ENCODE measurements around the gene NCAPD3. TPM values are rescaled to one million over a fixed set of nuclear protein-coding genes. Genes with fewer than 3 reads are reported as not detected.

NCAPD3 gene
- total and polyA plus RNA-seq, 2 donors (not counting 1 experiment from before 2014, with no cell fraction given) = 7.4 to 11.4 TPM

- peaks cover 13% of the 10 kb centered on the region for H3K36me3 ChIP-seq (ENCODE audit: control insufficient read depth, insufficient read depth, low read length)
- no peaks in the 10 kb centered on the region for H3K27me3 ChIP-seq (ENCODE audit: control insufficient read depth, insufficient read depth, low read length)
- H2AFZ ChIP-seq (ENCODE audit: low read length) = no peak overlapping the region
- no peaks in the 10 kb centered on the region for H3K79me2 ChIP-seq (ENCODE audit: control insufficient read depth, insufficient read depth, low read length)
- H3K4me1 ChIP-seq (ENCODE audit: control insufficient read depth, extremely low read depth, insufficient read depth, low read length) = no peaks in the 10 kb centered on the region
- H4K20me1 ChIP-seq (ENCODE audit: control insufficient read depth, extremely low read depth, insufficient read depth, low read length) = no peaks in the 10 kb centered on the region
- no peak for TF ChIP-seq EZH2 (IDR thresholded peaks at IDR 0.05; ENCODE audit: low read length, missing control alignments)
- TF ChIP-seq, protein P1, sequence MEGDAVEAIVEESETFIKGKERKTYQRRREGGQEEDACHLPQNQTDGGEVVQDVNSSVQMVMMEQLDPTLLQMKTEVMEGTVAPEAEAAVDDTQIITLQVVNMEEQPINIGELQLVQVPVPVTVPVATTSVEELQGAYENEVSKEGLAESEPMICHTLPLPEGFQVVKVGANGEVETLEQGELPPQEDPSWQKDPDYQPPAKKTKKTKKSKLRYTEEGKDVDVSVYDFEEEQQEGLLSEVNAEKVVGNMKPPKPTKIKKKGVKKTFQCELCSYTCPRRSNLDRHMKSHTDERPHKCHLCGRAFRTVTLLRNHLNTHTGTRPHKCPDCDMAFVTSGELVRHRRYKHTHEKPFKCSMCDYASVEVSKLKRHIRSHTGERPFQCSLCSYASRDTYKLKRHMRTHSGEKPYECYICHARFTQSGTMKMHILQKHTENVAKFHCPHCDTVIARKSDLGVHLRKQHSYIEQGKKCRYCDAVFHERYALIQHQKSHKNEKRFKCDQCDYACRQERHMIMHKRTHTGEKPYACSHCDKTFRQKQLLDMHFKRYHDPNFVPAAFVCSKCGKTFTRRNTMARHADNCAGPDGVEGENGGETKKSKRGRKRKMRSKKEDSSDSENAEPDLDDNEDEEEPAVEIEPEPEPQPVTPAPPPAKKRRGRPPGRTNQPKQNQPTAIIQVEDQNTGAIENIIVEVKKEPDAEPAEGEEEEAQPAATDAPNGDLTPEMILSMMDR (conservative IDR thresholded peaks at IDR 0.05 in 1 of 2, IDR thresholded peaks at IDR 0.05 in 1 of 2; ENCODE audit: low read depth in 1 of 2, low read length in 2 of 2) = no peak
- no peaks in the 10 kb centered on the region for H3K9me3 ChIP-seq (ENCODE audit: control insufficient read depth, insufficient read depth, low read depth, low read length)
- H3K27ac ChIP-seq (ENCODE audit: insufficient read depth, low read length) = no peak overlapping the region
- no peak overlapping the region for H3K4me3 ChIP-seq (replicated peaks in 1 of 4; ENCODE audit: control extremely low read depth in 1 of 4, insufficient read depth in 1 of 4, low read depth in 3 of 4, low read length in 4 of 4)
- DNase-seq (ENCODE audit: low read depth in 2 of 2) = no peak
- no peak overlapping the region for H3K4me2 ChIP-seq (ENCODE audit: extremely low read depth, insufficient read depth, low read length)
- no peak overlapping the region for H3K9ac ChIP-seq (ENCODE audit: insufficient read depth, low read length)
These were observed 17.6 kb downstream of the NCAPD3 start for GRCh38 chr11:134206185-134206584.

DNA sequence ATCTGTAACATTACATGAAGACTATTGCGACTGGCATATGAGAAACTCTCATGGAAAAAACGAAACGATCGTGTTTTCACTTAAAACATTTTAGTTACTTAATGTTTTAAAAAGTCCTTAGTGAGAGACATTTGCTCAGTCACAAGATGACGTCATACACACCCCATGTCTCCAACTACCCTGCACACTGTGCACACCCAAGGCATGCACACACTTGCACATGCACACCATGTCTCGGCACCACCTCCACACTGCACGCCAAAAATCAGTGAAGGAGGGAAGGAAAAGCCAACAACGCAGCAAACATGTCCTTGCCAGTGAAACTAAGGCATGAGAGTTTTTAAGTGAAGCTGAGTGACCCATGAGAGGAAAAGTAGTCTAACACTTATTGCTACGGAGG is 18.0 kb downstream of the NCAPD3 start:
- Histone ChIP-seq H3K4me3 (replicated peaks in 1 of 4; ENCODE audit: control extremely low read depth in 1 of 4, insufficient read depth in 1 of 4, low read depth in 3 of 4, low read length in 4 of 4) (no peak overlapping the region), H3K4me2 (ENCODE audit: extremely low read depth, insufficient read depth, low read length) (no peak overlapping the region), H3K27ac (ENCODE audit: insufficient read depth, low read length) (no peak overlapping the region), H3K36me3 (ENCODE audit: control insufficient read depth, insufficient read depth, low read length) (peaks cover 13% of the 10 kb centered on the region), H3K27me3 (ENCODE audit: control insufficient read depth, insufficient read depth, low read length) (no peaks in the 10 kb centered on the region), H3K9ac (ENCODE audit: insufficient read depth, low read length) (no peak overlapping the region), H2AFZ (ENCODE audit: low read length) (no peak overlapping the region), H4K20me1 (ENCODE audit: control insufficient read depth, extremely low read depth, insufficient read depth, low read length) (no peaks in the 10 kb centered on the region), H3K79me2 (ENCODE audit: control insufficient read depth, insufficient read depth, low read length) (no peaks in the 10 kb centered on the region), H3K4me1 (ENCODE audit: control insufficient read depth, extremely low read depth, insufficient read depth, low read length) (no peaks in the 10 kb centered on the region), H3K9me3 (ENCODE audit: control insufficient read depth, insufficient read depth, low read depth, low read length) (no peaks in the 10 kb centered on the region)
- TF ChIP-seq, protein P1 (conservative IDR thresholded peaks at IDR 0.05 in 1 of 2, IDR thresholded peaks at IDR 0.05 in 1 of 2; ENCODE audit: low read depth in 1 of 2, low read length in 2 of 2) = no peak
- TF ChIP-seq EZH2 (IDR thresholded peaks at IDR 0.05; ENCODE audit: low read length, missing control alignments) = no peak
- no peak for DNase-seq (ENCODE audit: low read depth in 2 of 2)

- no peaks in the 10 kb centered on the region for H3K79me2 ChIP-seq (ENCODE audit: control insufficient read depth, insufficient read depth, low read length)
- TF ChIP-seq, protein P1 (conservative IDR thresholded peaks at IDR 0.05 in 1 of 2, IDR thresholded peaks at IDR 0.05 in 1 of 2; ENCODE audit: low read depth in 1 of 2, low read length in 2 of 2) = no peak
- no peak for TF ChIP-seq EZH2 (IDR thresholded peaks at IDR 0.05; ENCODE audit: low read length, missing control alignments)
These were observed 21.1 kb downstream of the NCAPD3 start for GRCh38 chr11:134202661-134203060.

More at GRCh38 chr11:134202661-134203060, 21.1 kb downstream of the NCAPD3 start:
- no peak overlapping the region for H3K4me3 ChIP-seq (replicated peaks in 1 of 4; ENCODE audit: control extremely low read depth in 1 of 4, insufficient read depth in 1 of 4, low read depth in 3 of 4, low read length in 4 of 4)
- no peak overlapping the region for H2AFZ ChIP-seq (ENCODE audit: low read length)
- no peaks in the 10 kb centered on the region for H3K27me3 ChIP-seq (ENCODE audit: control insufficient read depth, insufficient read depth, low read length)
- no peak overlapping the region for H3K4me2 ChIP-seq (ENCODE audit: extremely low read depth, insufficient read depth, low read length)
- H3K4me1 ChIP-seq (ENCODE audit: control insufficient read depth, extremely low read depth, insufficient read depth, low read length) = no peaks in the 10 kb centered on the region
- no peaks in the 10 kb centered on the region for H4K20me1 ChIP-seq (ENCODE audit: control insufficient read depth, extremely low read depth, insufficient read depth, low read length)
- DNase-seq (ENCODE audit: low read depth in 2 of 2) = no peak
- H3K9ac ChIP-seq (ENCODE audit: insufficient read depth, low read length) = no peak overlapping the region
- peaks cover 13% of the 10 kb centered on the region for H3K36me3 ChIP-seq (ENCODE audit: control insufficient read depth, insufficient read depth, low read length)
- H3K27ac ChIP-seq (ENCODE audit: insufficient read depth, low read length) = no peak overlapping the region
- H3K9me3 ChIP-seq (ENCODE audit: control insufficient read depth, insufficient read depth, low read depth, low read length) = no peaks in the 10 kb centered on the region

Measured in fibroblast of lung (primary cell).